Retinal pigment epithelial cell (primary cell): Measurements from ENCODE around the gene PROM1.
A peak's percentile ranks its signal among the peaks of the same experiment; 100 is the strongest.

Experiments
- DNase-seq: peaks from one replicate; pipeline ENCODE4 v3.0.0-alpha.2; 2010; ENCODE audit warnings: low read depth
- H3K4me3 ChIP-seq: 2 replicates; pipeline ENCODE4 v1.5.1; 2011; ENCODE audit warnings: mild to moderate bottlenecking, low read length, control low read depth, moderate library complexity
- CTCF ChIP-seq: conservative IDR thresholded peaks from 2 replicates; pipeline ENCODE4 v1.5.1; 2011; ENCODE audit warnings: low read depth, low read length, control low read depth, inconsistent platforms

Gene PROM1

DNA sequence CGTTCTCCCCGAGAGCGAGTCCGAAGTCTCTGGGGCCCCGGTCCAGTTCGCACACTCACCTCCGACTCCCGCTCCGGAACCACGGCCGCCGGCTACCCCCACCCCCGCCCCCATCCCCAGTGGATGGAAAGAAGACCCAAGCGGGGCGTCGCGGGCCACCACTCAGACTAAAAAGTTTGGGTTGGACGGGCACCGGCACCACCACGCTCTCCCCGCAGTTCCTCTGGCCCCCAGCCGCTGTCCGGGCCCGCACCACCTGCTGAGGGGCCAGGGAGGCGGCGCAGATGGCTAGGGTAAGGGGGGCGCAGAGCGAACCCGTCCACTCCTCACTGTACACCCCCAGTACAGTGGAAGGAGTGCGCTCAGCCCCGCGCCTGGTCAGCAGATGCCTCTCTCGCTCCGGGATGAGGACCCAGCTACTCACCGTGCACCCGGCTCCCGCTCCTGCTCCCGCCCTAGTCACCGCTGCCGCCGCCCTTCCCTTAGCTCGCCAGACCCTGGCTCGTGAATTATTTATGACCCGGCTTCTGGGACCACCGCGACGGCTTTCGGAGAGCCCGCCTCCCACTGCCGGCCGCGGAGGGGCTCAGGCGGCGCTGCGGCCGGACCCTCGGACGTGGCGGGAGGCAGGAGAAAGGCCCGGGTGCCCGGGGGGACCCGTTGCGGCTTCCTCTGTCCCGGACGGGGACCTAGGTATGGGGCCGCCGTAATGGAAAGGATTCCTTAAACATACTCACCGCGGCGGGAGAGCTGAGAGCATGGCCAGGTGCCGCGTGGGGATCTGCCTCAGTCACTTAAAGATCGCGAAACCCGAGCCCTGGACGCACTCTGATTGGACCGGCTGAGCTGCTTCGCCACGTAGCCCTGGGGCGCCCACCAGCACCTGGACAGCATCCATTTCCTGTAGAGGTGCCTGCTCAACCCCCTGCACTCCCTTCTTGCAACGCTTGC lies at the start of gene PROM1:
Gene PROM1, minus strand, starts transcription at position 783 of the 951 bp plus-strand sequence. CDS start 8,117 bp downstream, outside the sequence.
- TF ChIP-seq CTCF: no peak
- H3K4me3 ChIP-seq: peak within 1 kb of the TSS; percentile 52
- no peak for DNase-seq

DNA sequence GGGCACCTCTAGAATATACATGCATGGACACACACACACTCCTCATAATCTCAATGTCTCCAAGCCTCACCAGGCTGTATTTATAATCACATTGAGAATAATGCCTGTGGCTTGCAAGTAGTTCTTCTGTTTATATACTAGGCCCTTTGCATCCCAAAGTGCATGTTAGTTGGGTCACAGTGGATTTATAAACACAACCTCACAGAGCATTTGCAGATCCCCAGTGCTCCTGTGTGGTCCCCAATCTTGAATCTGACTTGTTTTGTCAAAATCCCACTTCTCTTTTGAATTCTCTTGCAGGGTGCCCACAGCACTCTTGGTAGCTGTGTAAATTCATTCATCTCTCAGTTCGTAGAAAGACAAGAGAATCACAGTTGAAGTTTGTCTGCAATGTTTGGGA lies 49.6 kb upstream of the PROM1 start:
- TF ChIP-seq CTCF: no peak
- H3K4me3 ChIP-seq: no peak overlapping the region
- no peak for DNase-seq

- DNase-seq: no peak
- no peak for TF ChIP-seq CTCF
- no peak overlapping the region for H3K4me3 ChIP-seq
Measured at GRCh38 chr4:16131293-16131692, 47.5 kb upstream of the PROM1 start.

- no peak overlapping the region for H3K4me3 ChIP-seq
- DNase-seq: no peak
- TF ChIP-seq CTCF: no peak
Measured at GRCh38 chr4:16129336-16129735, 45.5 kb upstream of the PROM1 start.

DNA sequence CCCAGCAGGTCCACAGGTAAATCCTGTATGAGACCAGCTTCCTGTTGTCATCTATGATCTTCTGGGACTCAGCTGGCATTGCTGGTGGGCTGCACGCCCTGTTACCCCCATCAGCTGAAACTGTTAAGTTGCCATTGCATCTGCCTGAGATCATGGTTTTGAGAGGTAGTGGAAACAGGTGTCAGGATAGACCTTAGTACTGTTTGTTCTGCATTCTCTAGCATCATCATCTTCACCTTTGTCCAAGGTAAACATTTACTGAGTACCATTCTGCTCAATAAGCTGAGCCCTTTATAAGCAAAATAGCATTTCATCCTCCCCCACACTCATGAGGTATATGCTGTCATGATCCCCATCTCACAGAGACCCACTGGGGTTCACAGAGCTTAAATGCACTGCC lies 42.9 kb upstream of the PROM1 start:
- no peak for TF ChIP-seq CTCF
- no peak overlapping the region for H3K4me3 ChIP-seq
- no peak for DNase-seq

GRCh38 chr4:16125571-16126445 lies 42.0 kb upstream of the PROM1 start:
- DNase-seq: no peak
- TF ChIP-seq CTCF: no peak
- H3K4me3 ChIP-seq: no peak overlapping the region
